Subcutaneous adipose tissue (tissue), 4 donors: ENCODE measurements around the gene MAST2. TPM values are rescaled to one million over a fixed set of nuclear protein-coding genes. Genes with fewer than 3 reads are reported as not detected.

Experiments used
- CTCF ChIP-seq: fragments of 450-650 bp; IDR thresholded peaks from one replicate; pipeline ENCODE4 v1.5.1; 2016; ENCODE audit warnings: low read depth, mild to moderate bottlenecking, control low read depth, antibody characterized with exemption, moderate library complexity
- total RNA-seq, 4 donors: library from RNA; depleted of rRNA; stranded (reverse); fragments of >200 nt; gene quantifications; one replicate each; pipeline ENCODE4 v1.1.0, GENCODE V29; 2016

Gene MAST2
- total RNA-seq, 4 donors from 2014 or later: 13.4 to 23.3 (median 18.2) TPM

GRCh38 chr1:46083579-46083978, 280.2 kb downstream of the MAST2 start:
- no peak for TF ChIP-seq CTCF

GRCh38 chr1:46084553-46085451, 281.4 kb downstream of the MAST2 start:
- no peak for TF ChIP-seq CTCF

Other genes starting within 250 kb of the MAST2 start
- gene NASP, start 219.6 kb upstream of the MAST2 start, total RNA-seq: 100 to 1,000 TPM in 1 of 4 donors, 10 to 100 TPM in 3; 43.0 to 106 (median 79.2) TPM
- gene CCDC17, start 179.6 kb upstream of the MAST2 start, total RNA-seq: 1 to 10 TPM in 3 of 4 donors, not detected in 1; 1.0 to 4.1 (median 1.3) TPM
- gene GPBP1L1, start 117.1 kb upstream of the MAST2 start, total RNA-seq: 100 to 1,000 TPM in 3 of 4 donors, 10 to 100 TPM in 1; 85.3 to 124 (median 109) TPM
- gene TMEM69, start 115.4 kb upstream of the MAST2 start, total RNA-seq: 10 to 100 TPM; 17.0 to 29.4 (median 18.4) TPM
- gene IPP, start 53.0 kb upstream of the MAST2 start, total RNA-seq: 10 to 100 TPM in 2 of 4 donors, 1 to 10 TPM in 2; 7.3 to 11.4 (median 10.1) TPM